Activated naive CD8-positive, alpha-beta T cell treated with anti-CD3 and anti-CD28 coated beads, Interleukin-2, amount 10 ng/mL, durations not matched to agents 7 days and 5 days (primary cell): ENCODE results near the gene UBA52. TPM values are rescaled to one million over a fixed set of nuclear protein-coding genes. Genes with fewer than 3 reads are reported as not detected.
"Not testable (repeated sequence)": the region's sequence is repeated elsewhere in the genome, so short reads cannot be mapped to it uniquely, and the experiment has no call there.

Experiments used
- ATAC-seq: fragments of 150-1000 bp; cut with Tn5 transposase; one replicate; pipeline ENCODE4 v1.10.0; 2021; ENCODE audit warnings: low read depth, moderate library complexity
- POLR2A ChIA-PET: fragments of 350-600 bp; sonication (Branson Sonifier 250); formaldehyde crosslinking; loops from one replicate; lab custom pipeline; 2021; ENCODE audit warnings: antibody characterized with exemption; lab: Charles Lee
- DNase-seq: peaks from one replicate; pipeline ENCODE4 v3.0.0; 2021
- H3K27ac Mint-ChIP-seq: one replicate; pipeline ENCODE4 v1.8.0; 2022; ENCODE audit warnings: mild to moderate bottlenecking, mixed read lengths
- H3K27me3 Mint-ChIP-seq: one replicate; pipeline ENCODE4 v1.8.0; 2022; ENCODE audit warnings: mild to moderate bottlenecking, moderate library complexity, mixed read lengths
- H3K36me3 Mint-ChIP-seq: one replicate; pipeline ENCODE4 v1.8.0; 2021; ENCODE audit warnings: mild to moderate bottlenecking, mixed read lengths
- H3K4me1 Mint-ChIP-seq: one replicate; pipeline ENCODE4 v1.8.0; 2021; ENCODE audit warnings: mixed read lengths
- H3K4me3 Mint-ChIP-seq: one replicate; pipeline ENCODE4 v1.8.0; 2022; ENCODE audit warnings: mild to moderate bottlenecking, moderate library complexity, mixed read lengths
- H3K9me3 Mint-ChIP-seq: one replicate; pipeline ENCODE4 v1.8.0; 2021; ENCODE audit warnings: mixed read lengths
- total RNA-seq, 2 experiments: library from RNA; stranded (reverse); gene quantifications; one replicate each; pipeline ENCODE4 v1.2.3, GENCODE V29; 2021

Gene UBA52
- total RNA-seq, 2 experiments from 2014 or later, result 1,538 to 1,547 TPM

DNA sequence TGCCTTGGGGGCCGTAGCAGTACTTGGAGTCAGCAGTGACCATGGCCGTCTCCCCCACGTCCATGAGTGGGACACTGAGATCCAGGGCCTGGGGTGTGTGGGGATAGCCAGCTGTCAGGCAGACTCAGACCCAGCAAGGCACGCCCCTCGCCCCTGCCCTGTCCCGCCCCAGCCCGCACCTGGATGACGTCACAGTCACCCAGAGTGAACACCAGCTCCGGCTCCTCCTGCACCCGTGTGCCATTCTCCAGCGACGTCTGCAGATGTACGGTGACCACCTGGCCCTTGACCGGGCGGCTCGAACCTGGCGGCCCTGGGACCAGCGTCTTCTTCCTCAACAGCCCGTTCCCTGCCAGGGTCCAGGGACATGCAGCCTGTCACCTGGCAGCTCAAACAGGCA, 32.3 kb upstream of the UBA52 start:
- Mint-ChIP-seq H3K36me3 (peaks cover 11% of the 10 kb centered on the region), H3K27me3 (no peaks in the 10 kb centered on the region), H3K9me3 (no peaks in the 10 kb centered on the region), H3K27ac (no peak overlapping the region), H3K4me1 (peaks cover 8% of the 10 kb centered on the region), H3K4me3 (no peak overlapping the region)
- no peak for DNase-seq
- POLR2A ChIA-PET, result interaction anchor here (0.6 to 0.7 kb wide), 2 partner anchors 13 to 492 kb away, joined by 3 to 7 read pairs; no protein-coding TSS in a partner anchor
- ATAC-seq, result no peak

DNA sequence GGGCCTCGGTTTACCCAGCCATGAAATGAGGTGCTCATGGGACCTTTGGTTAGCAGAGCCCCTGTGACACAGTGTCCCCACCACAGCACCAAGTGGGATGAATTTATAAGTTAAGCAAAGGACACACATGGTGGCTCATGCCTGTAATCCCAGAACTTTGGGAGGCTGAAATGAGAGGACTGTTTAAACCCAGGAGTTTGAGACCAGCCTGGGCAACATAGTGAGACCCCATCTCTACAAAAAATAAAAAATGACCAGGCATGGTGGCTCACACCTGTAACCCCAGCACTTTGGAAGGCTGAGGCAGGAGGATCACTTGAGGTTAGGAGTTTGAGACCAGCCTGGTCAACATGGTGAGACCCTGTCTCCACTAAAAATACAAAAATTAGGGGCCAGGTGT, 31.5 kb upstream of the UBA52 start:
- H3K4me3 Mint-ChIP-seq, ATAC-seq, POLR2A ChIA-PET, H3K9me3 Mint-ChIP-seq, H3K27me3 Mint-ChIP-seq, H3K27ac Mint-ChIP-seq, DNase-seq: not testable (repeated sequence)
- peaks cover 10% of the 10 kb centered on the region for H3K36me3 Mint-ChIP-seq
- peaks cover 10% of the 10 kb centered on the region for H3K4me1 Mint-ChIP-seq

DNA sequence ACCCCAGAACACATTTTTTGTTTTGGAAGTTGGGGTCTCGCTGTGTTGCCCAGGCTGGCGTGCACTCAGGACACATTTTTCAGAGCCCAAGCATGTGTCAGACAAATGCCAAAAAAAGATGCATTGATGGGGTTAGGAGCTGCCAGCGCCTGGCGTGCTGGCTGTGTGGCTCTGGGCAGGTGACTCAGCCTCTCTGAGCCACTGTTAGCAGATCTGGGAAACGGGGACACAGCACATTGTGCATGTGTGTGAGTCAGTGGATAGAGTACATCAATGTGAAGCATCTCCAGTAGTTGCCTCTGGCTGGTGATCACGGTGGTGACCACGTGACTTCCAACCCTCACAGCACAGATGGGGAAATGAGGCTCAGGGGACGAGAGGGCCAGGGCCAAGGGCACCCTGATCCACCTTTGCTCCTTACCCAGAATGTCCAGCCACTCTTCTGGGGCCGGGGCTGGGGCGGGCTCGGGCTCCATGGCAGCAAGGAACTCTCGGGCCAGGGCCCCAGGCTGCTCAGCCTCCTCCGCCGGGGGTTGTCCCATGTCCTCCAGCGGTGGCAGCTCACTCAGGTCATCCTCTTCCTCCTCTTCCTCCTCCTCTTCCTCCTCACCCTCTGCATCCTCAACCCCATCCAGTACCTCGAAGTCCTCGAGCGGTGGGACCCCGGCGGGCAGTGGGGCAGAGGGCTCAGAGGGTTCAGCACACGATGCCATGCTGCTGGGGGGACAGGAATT, 30.2 kb upstream of the UBA52 start:
- POLR2A ChIA-PET, result interaction anchor here (1.6 kb wide), 1 partner anchor 16 kb away, joined by 13 read pairs; the partner anchor contains the start of gene KXD1
- peak overlapping the region; percentile 5 for H3K4me3 Mint-ChIP-seq
- ATAC-seq (no peak), DNase-seq (no peak)
- peaks cover 8% of the 10 kb centered on the region for H3K36me3 Mint-ChIP-seq
- peak overlapping the region; percentile 25 for H3K27ac Mint-ChIP-seq
- peaks cover 10% of the 10 kb centered on the region for H3K4me1 Mint-ChIP-seq
- no peaks in the 10 kb centered on the region for H3K27me3 Mint-ChIP-seq
- H3K9me3 Mint-ChIP-seq, result no peaks in the 10 kb centered on the region

DNA sequence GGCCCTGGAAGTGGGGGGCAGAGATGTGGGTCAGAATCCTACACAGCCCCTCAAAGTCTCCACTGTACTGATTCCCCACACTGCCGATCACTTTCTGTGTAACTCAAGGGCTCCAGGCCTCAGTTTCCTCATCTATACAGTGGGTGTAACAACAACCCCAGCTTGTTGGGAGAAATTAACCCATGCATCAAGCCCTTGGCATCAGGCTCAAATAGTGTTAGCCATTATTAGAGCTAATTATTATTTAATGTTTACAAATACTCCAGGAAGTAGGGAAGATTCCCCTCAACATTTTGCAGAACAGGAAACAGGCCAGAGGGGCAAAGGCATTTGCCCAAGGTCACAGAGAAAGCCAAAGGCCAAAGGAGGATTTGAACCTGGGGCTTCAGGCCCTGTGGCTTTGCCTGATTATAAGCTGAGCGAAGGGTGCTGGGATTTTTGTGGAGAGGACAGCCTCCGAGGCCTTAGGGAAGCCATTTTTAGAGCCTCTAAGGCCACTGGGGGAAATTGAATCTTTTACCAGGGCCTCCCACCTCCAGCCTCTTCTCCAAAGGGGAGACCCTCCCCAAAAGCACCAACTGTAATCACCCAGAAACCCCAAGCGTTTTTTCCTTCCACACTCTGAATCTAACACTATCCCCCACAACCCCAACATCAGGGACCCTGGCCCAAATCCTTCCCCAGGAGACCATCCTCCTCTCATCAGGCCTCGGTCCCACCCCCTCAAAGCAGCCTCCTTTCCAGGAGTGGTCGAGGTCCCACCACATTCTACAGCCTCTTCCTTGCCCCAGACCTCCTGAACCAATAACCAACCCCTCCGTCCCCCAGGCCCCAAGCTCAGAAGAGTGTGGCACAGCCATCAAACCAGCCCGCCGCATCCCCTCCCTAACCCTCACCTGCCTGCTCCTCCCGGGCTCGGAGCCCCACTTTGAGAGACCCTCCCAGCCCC, 29.4 kb upstream of the UBA52 start:
- H3K4me3 Mint-ChIP-seq, result peak overlapping the region; percentile 95
- peak overlapping the region; percentile 95 for H3K27ac Mint-ChIP-seq
- peaks cover 10% of the 10 kb centered on the region for H3K4me1 Mint-ChIP-seq
- H3K27me3 Mint-ChIP-seq, result no peaks in the 10 kb centered on the region
- H3K9me3 Mint-ChIP-seq, result no peaks in the 10 kb centered on the region
- H3K36me3 Mint-ChIP-seq, result peaks cover 5% of the 10 kb centered on the region
- DNase-seq (peak; percentile 44), ATAC-seq (no peak)
- POLR2A ChIA-PET, result interaction anchor here (0.6 to 2.8 kb wide), 7 partner anchors 8 to 46 kb away, joined by 3 to 30 read pairs (median 3); partner anchors contain the start of genes ELL, KXD1 and REX1BD

GRCh38 chr19:18542941-18543813, 28.5 kb upstream of the UBA52 start, which contains the start of gene FKBP8:
Gene FKBP8, minus strand, starts transcription at chr19:18543573. Its CDS starts 1,603 bp downstream, at chr19:18541970.
- no peaks in the 10 kb centered on the region for H3K27me3 Mint-ChIP-seq
- H3K4me3 Mint-ChIP-seq, result peak within 1 kb of the TSS; percentile 95
- peaks cover 10% of the 10 kb centered on the region for H3K4me1 Mint-ChIP-seq
- H3K27ac Mint-ChIP-seq, result peak within 1 kb of the TSS; percentile 99
- POLR2A ChIA-PET, result interaction anchor here (0.7 to 2.8 kb wide), 13 partner anchors 8 to 304 kb away, joined by 3 to 64 read pairs (median 4); partner anchors contain the start of genes ELL, KXD1, REX1BD and UBA52
- H3K36me3 Mint-ChIP-seq, result peaks cover 5% of the 10 kb centered on the region
- no peaks in the 10 kb centered on the region for H3K9me3 Mint-ChIP-seq
- peak; percentile 92 for ATAC-seq
- DNase-seq, result peak; percentile 96

DNA sequence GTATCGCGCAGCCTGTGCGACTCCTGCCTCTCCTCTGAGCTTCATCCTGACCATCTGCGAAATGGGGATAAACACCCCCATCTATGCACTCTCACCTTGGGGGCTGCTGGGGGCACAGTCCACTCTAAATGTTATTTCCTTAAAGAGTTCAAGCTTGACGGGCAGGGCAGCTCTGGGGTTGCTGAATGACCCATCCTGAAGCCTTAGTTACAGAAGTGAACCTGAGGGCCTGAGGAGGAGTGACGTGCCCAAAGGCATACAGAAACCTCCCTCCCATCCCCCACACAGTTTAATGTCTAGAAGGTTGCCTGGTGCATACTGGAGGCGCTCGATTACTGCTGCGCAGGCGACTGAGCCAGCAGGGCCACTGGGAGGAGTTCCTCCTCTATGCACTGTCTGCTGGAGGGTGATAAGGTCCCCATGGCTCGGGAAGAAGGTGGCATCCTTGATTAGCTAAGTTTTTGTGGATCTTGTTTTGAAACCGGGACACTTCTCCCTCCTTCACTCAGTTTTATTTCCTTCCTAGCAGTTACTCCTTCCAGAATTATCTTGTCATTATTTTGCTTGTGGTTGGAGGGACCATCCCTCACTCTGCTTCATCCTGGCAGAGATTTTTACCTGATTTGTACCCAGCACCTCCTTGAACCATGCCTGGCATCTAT, 27.7 kb upstream of the UBA52 start:
- DNase-seq (peak; percentile 70), ATAC-seq (peak; percentile 89)
- Mint-ChIP-seq H3K27ac (peak overlapping the region; percentile 99), H3K36me3 (peaks cover 3% of the 10 kb centered on the region), H3K27me3 (no peaks in the 10 kb centered on the region), H3K4me3 (peak overlapping the region; percentile 94), H3K4me1 (peaks cover 10% of the 10 kb centered on the region), H3K9me3 (no peaks in the 10 kb centered on the region)
- POLR2A ChIA-PET, result interaction anchor here (0.6 to 2.8 kb wide), 9 partner anchors 12 to 303 kb away, joined by 3 to 64 read pairs (median 5); partner anchors contain the start of genes ELL, KXD1, REX1BD and UBA52

- H3K27ac Mint-ChIP-seq, result no peak overlapping the region
- no peaks in the 10 kb centered on the region for H3K4me1 Mint-ChIP-seq
- no peaks in the 10 kb centered on the region for H3K27me3 Mint-ChIP-seq
- H3K36me3 Mint-ChIP-seq, result no peaks in the 10 kb centered on the region
- no peak for DNase-seq
- no peaks in the 10 kb centered on the region for H3K9me3 Mint-ChIP-seq
- POLR2A ChIA-PET, result interaction anchor here (0.6 to 0.7 kb wide), 2 partner anchors 9 to 14 kb away, joined by 3 read pairs; no protein-coding TSS in a partner anchor
- no peak for ATAC-seq
- H3K4me3 Mint-ChIP-seq, result no peak overlapping the region
These were observed 20.0 kb upstream of the UBA52 start for GRCh38 chr19:18551631-18552030.

DNA sequence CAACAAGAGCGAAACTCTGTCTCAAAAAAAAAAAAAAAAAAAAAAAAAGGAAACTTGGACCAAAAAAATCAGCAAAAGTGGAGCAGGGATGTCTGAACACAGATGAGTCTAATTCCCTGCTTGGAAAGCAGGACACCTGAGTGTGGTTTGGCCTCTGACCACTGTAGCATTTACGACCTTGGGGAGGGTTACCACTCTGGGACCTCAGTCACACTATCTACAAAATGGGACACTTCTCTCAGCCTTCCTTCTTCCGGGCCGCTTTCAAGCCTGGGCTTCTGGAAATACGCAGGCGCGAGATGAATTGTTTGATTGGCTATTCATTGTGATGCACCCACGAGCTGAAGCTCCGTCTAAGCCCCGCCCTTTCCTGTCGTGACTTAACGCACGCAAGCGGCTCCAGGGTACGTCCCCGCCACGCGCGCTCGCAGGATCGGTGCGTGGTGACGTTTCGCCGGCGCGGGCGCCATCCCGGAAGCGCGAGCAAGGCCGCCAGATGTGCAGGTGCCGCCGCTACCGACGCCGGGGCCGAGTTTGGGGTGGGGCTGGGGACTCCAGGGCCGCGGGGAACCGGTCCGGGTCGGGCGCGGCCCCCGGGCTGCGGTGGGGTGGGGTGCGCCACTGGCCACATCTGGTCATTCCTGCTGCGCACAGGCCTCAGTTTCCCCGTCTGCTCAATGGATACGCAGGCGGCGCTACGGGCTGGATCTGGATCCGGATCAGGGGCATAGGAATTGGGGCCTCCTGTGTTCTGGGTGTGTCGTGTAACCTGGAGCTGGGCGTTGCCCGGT, 14.1 kb upstream of the UBA52 start, which contains the start of gene KXD1:
TSS of gene KXD1 (plus strand) at position 460 of the 791 bp plus-strand sequence. CDS start 4,187 bp downstream, outside the sequence.
- POLR2A ChIA-PET, result interaction anchor here (0.7 to 6.5 kb wide), 17 partner anchors 9 to 362 kb away, joined by 3 to 75 read pairs (median 5); partner anchors contain the start of genes DDX49, ELL, FKBP8 and JUND
- Mint-ChIP-seq H3K4me1 (peaks cover 20% of the 10 kb centered on the region), H3K4me3 (peak within 1 kb of the TSS; percentile 93), H3K27me3 (no peaks in the 10 kb centered on the region), H3K27ac (peak within 1 kb of the TSS; percentile 89), H3K36me3 (peaks cover 3% of the 10 kb centered on the region), H3K9me3 (no peaks in the 10 kb centered on the region)
- DNase-seq (peak; percentile 95), ATAC-seq (peak; percentile 99)

DNA sequence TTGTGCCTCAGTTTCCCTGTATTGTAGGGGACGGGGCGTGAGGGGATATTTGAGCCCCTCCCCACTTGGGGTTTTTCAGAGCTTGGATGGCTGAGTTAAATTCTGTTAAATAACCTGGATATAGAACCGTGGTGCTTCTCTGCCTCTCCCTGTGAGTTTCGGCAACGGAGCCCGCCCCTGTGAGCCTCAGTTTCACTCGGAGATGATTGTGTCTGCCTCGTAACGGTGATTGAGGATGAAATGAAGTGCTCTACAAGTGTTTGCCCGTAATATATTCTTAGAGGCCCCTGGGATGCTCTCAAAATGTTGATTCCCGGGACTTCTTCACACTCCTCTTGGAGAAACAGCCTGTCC, 13.5 kb upstream of the UBA52 start:
- DNase-seq (no peak), ATAC-seq (no peak)
- POLR2A ChIA-PET, result interaction anchor here (1.0 to 6.5 kb wide), 14 partner anchors 10 to 362 kb away, joined by 3 to 75 read pairs (median 5); partner anchors contain the start of genes DDX49, ELL, FKBP8 and JUND
- H3K4me3 Mint-ChIP-seq, result peak overlapping the region; percentile 93
- peak overlapping the region; percentile 89 for H3K27ac Mint-ChIP-seq
- no peaks in the 10 kb centered on the region for H3K27me3 Mint-ChIP-seq
- peaks cover 20% of the 10 kb centered on the region for H3K4me1 Mint-ChIP-seq
- H3K9me3 Mint-ChIP-seq, result no peaks in the 10 kb centered on the region
- peaks cover 6% of the 10 kb centered on the region for H3K36me3 Mint-ChIP-seq

DNA sequence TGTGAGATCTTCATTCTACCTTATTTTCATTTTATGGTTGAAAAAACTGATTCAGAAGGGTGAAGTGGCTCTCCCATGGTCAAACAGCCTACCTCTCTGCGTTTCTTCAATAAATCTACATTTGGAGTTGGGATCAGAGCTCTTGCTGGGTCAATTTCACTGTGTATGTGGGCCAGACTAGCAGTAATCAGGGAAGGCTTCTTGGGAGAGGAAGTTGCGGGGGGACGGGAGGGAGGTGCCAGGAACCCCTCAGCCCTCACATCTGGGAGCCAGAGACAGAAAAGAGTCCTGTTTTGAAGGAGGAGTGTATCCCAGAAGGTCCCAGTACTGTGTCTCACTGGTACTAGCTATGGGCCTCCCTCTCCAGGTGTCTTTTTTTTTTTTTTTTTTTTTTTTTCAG, 13.1 kb upstream of the UBA52 start:
- Mint-ChIP-seq H3K4me3 (peak overlapping the region; percentile 93), H3K27me3 (no peaks in the 10 kb centered on the region), H3K27ac (peak overlapping the region; percentile 89), H3K36me3 (peaks cover 6% of the 10 kb centered on the region), H3K9me3 (no peaks in the 10 kb centered on the region), H3K4me1 (peaks cover 20% of the 10 kb centered on the region)
- POLR2A ChIA-PET, result interaction anchor here (1.0 to 6.5 kb wide), 12 partner anchors 10 to 277 kb away, joined by 3 to 75 read pairs (median 7); partner anchors contain the start of genes ELL, FKBP8, JUND and REX1BD
- no peak for ATAC-seq
- DNase-seq, result no peak

GRCh38 chr19:18559685-18560084, 12.0 kb upstream of the UBA52 start:
- Mint-ChIP-seq H3K9me3 (no peaks in the 10 kb centered on the region), H3K4me3 (peak overlapping the region; percentile 93), H3K36me3 (peaks cover 14% of the 10 kb centered on the region), H3K27me3 (no peaks in the 10 kb centered on the region), H3K27ac (peak overlapping the region; percentile 89), H3K4me1 (peaks cover 20% of the 10 kb centered on the region)
- POLR2A ChIA-PET, result interaction anchor here (2.6 to 6.5 kb wide), 3 partner anchors 12 to 29 kb away, joined by 32 to 75 read pairs (median 64); partner anchors contain the start of genes FKBP8, REX1BD and UBA52
- ATAC-seq (no peak), DNase-seq (no peak)
